GM12891 (cell line): ENCODE data around the gene ZFX.
A peak's percentile ranks its signal among the peaks of the same experiment; 100 is the strongest.

Experiments used
- DNase-seq: peaks from one replicate; pipeline ENCODE4 v3.0.0; 2011; ENCODE audit warnings: low spot score; ENCODE audit not compliant: insufficient read length
- FAIRE-seq: peaks from 2 replicates; lab custom pipeline; 2011; peaks lifted over from hg19 to GRCh38; lab: Jason Lieb, UNC
- PAX5 ChIP-seq: IDR thresholded peaks from 2 replicates; pipeline ENCODE4 v1.6.1; 2011; ENCODE audit warnings: low read length, moderate library complexity, mild to moderate bottlenecking; ENCODE audit not compliant: insufficient read depth, severe bottlenecking
- POLR2A ChIP-seq: IDR thresholded peaks from 2 replicates; pipeline ENCODE4 v1.6.1; 2011; ENCODE audit warnings: low read depth, low read length, control low read depth
- POLR2AphosphoS5 ChIP-seq: IDR thresholded peaks from 2 replicates; pipeline ENCODE4 v1.6.1; 2011; ENCODE audit warnings: low read depth, low read length, control low read depth
- POU2F2 ChIP-seq: IDR thresholded peaks from 2 replicates; pipeline ENCODE4 v1.6.1; 2011; ENCODE audit warnings: low read depth, mild to moderate bottlenecking, control low read depth, low read length, moderate library complexity
- SPI1 ChIP-seq: IDR thresholded peaks from 2 replicates; pipeline ENCODE4 v1.6.1; 2011; ENCODE audit warnings: low read depth, low read length, control low read depth
- TAF1 ChIP-seq: IDR thresholded peaks from 2 replicates; pipeline ENCODE4 v1.6.1; 2011; ENCODE audit warnings: low read depth, low read length, control low read depth

Gene ZFX

GRCh38 chrX:24168807-24169206 is 19.3 kb downstream of the ZFX start:
- FAIRE-seq (no peak), DNase-seq (no peak)
- TF ChIP-seq TAF1, result no peak
- no peak for TF ChIP-seq PAX5
- TF ChIP-seq SPI1, result no peak
- no peak for TF ChIP-seq POLR2AphosphoS5
- TF ChIP-seq POLR2A, result no peak
- TF ChIP-seq POU2F2, result no peak

GRCh38 chrX:24169211-24169610 is 19.7 kb downstream of the ZFX start:
- FAIRE-seq (peak; percentile 84), DNase-seq (no peak)
- TF ChIP-seq PAX5 (no peak), POU2F2 (no peak), POLR2AphosphoS5 (no peak), SPI1 (peak; percentile 67), TAF1 (no peak)

DNA sequence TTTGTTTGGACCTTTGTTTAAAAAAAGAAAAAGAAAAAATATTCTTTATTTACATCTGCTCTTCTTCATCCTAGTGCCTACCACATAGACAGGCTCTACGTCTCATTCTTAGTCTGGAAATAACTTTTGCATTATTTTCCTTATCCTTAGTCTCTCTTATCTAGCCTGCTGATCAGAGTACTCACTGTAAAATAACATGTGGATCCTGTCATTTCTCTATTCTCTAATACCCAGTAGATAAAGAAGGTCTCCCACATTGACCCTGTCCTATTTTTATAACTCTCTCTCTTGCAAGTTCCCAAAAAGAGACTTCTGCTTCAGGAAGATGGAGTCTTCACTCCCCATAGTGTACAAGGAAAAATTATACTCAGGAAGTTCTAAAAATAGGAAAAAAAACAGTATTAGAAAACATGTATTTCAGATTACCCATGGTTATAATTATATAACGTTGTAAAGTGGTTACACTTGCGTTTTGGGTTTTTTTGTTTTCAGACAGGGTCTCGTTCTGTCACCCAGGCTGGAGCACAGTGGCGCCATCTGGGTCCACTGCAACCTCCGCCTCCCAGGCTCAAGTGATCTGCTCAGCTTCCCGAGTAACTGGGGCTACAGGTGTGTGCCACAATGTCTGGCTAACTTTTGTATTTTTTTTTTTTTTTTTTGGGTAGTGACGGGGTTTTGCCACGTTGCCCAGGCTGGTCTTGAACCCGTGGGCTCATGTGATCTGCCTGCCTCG is 23.8 kb downstream of the ZFX start:
- TF ChIP-seq TAF1 (no peak), PAX5 (no peak), SPI1 (no peak), POLR2A (no peak)
- FAIRE-seq (no peak), DNase-seq (no peak)

DNA sequence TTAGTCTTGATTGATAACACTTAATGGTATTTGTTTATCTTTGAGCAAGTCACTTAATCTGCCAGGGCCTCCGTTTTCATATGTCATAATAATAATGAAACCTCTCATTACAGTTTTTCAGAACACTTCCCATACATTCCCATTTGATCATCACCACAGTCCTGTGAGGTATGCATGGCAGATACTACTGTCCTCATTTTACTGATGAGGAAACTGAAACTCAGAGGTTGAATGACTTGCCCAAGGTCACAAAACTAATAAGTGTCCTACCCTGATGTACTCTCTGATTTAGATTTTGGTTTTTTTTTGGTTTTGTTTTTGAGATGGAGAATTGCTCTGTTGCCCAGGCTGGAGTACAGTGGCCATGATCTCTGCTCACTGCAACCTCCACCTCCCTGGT is 25.7 kb downstream of the ZFX start:
- TF ChIP-seq POLR2AphosphoS5 (no peak), SPI1 (no peak), POLR2A (no peak), POU2F2 (no peak), PAX5 (no peak), TAF1 (no peak)
- FAIRE-seq, result peak; percentile 79
- no peak for DNase-seq

DNA sequence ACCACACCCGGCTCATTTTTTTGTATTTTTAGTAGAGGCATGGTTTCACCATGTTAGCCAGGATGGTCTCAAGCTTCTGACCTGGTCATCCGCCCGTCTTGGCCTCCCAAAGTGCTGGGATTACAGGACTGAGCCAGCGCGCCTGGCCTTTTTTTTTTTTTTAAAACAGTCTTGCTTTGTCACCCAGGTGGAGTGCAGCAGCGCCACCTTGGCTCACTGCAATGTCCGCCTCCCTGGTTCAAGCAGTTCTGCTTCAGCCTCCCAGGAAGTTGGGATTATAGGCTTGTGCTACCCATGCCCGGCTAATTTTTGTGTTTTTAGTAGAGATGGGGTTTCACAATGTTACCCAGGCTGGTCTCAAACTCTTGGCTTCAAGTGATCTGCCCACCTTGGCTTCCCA is 28.9 kb downstream of the ZFX start:
- TF ChIP-seq POLR2A (no peak), SPI1 (no peak), PAX5 (no peak), POLR2AphosphoS5 (no peak), TAF1 (no peak), POU2F2 (no peak)
- no peak for DNase-seq
- FAIRE-seq, result no peak

DNA sequence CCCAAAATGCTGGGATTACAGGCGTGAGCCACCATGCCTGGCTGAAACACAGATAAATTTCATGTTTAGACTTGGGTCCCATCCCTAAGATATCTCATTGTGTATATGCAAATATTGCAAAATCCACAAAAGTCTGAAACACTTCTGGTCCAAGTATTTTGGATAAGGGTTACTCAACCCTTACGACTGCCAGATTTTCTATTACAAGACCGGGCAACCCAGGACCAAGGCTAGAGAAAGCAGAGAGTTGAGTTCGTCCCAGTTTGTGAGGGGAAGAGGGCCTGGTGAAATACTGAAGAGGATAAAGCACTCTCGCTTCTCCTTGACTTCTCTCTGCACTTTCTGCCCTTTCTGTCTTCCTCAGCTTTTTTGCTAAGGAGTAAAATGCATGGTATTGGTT is 34.5 kb downstream of the ZFX start:
- TF ChIP-seq POLR2AphosphoS5 (no peak), SPI1 (no peak), POLR2A (no peak), POU2F2 (no peak), PAX5 (no peak), TAF1 (no peak)
- DNase-seq, result no peak
- FAIRE-seq, result no peak

DNA sequence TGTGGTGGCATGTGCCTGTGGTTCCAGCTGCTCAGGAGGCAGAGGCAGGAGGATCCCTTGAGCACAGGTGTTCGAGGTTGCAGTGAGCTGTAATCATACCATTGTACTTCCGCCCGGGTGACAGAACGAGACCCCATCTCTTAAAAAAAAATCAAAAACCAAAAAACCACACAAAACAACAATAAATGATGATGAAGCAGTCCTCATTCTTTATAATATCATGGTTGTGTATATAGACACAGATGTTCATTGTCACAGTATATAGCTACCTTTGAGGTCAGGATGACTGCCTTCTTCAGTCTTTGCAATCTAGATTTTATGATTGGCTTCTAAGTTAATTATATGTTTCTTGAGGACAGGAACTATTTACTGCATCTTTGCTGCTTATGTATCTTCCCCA is 37.0 kb downstream of the ZFX start:
- no peak for DNase-seq
- no peak for FAIRE-seq
- no peak for TF ChIP-seq POU2F2
- no peak for TF ChIP-seq POLR2A
- TF ChIP-seq SPI1, result no peak
- no peak for TF ChIP-seq POLR2AphosphoS5
- TF ChIP-seq TAF1, result no peak
- no peak for TF ChIP-seq PAX5

- TF ChIP-seq PAX5, result no peak
- no peak for TF ChIP-seq TAF1
- DNase-seq, result no peak
- FAIRE-seq, result no peak
These were observed 37.5 kb downstream of the ZFX start for GRCh38 chrX:24186986-24187385.

GRCh38 chrX:24189490-24189889 is 40.0 kb downstream of the ZFX start:
- no peak for FAIRE-seq
- no peak for DNase-seq
- TF ChIP-seq POLR2AphosphoS5 (no peak), PAX5 (no peak), POU2F2 (no peak), POLR2A (no peak), TAF1 (no peak), SPI1 (no peak)
